Measurements from ENCODE around the gene KDM3B.

DNA sequence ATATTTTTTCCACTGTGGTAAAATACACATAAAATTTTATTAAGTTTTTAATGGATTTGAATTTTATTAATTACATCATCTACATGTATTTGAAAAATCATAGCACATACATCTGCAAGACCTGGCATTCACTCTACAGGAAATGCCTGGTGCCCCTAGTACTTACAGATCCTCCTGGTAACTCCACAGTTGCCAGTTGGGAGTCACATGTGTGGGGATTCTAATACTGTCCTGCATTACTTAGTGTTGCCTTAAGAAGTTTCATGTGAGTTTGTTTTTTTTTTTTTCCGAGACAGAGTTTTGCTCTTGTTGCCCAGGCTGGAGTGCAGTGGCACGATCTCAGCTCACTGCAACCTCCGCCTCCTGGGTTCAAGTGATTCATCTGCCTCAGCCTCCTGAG, 18.1 kb downstream of the KDM3B start:
- TF ChIP-seq, protein P1, sequence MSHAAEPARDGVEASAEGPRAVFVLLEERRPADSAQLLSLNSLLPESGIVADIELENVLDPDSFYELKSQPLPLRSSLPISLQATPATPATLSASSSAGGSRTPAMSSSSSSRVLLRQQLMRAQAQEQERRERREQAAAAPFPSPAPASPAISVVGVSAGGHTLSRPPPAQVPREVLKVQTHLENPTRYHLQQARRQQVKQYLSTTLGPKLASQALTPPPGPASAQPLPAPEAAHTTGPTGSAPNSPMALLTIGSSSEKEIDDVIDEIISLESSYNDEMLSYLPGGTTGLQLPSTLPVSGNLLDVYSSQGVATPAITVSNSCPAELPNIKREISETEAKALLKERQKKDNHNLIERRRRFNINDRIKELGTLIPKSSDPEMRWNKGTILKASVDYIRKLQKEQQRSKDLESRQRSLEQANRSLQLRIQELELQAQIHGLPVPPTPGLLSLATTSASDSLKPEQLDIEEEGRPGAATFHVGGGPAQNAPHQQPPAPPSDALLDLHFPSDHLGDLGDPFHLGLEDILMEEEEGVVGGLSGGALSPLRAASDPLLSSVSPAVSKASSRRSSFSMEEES (CRISPR knock-in tag; IDR thresholded peaks at IDR 0.05): no peak
- TF ChIP-seq MYC (IDR thresholded peaks at IDR 0.05; ENCODE audit: low read depth, low read length) (no peak), MYC (CRISPR knock-in tag; IDR thresholded peaks at IDR 0.05; ENCODE audit: borderline replicate concordance, low read depth) (no peak), BACH1 (tag; IDR thresholded peaks at IDR 0.05) (no peak), PCBP2 (IDR thresholded peaks at IDR 0.05; ENCODE audit: low read depth, low read length, poor library complexity, severe bottlenecking) (no peak)
